K562 treated with DMSO at 1 percent for 4 hours (cell line): ENCODE data around the gene RPS19BP1. TPM values are rescaled to one million over a fixed set of nuclear protein-coding genes. Genes with fewer than 3 reads are reported as not detected.

Source experiments
- total RNA-seq: library from RNA; unstranded; fragments of 300-600 nt; gene quantifications from 2 replicates; pipeline ENCODE4 v1.2.3, GENCODE V29; 2022; ENCODE audit not compliant: insufficient read depth

Gene RPS19BP1, protein sequence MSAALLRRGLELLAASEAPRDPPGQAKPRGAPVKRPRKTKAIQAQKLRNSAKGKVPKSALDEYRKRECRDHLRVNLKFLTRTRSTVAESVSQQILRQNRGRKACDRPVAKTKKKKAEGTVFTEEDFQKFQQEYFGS
- total RNA-seq, result 169 and 192 TPM in 2 replicates

DNA sequence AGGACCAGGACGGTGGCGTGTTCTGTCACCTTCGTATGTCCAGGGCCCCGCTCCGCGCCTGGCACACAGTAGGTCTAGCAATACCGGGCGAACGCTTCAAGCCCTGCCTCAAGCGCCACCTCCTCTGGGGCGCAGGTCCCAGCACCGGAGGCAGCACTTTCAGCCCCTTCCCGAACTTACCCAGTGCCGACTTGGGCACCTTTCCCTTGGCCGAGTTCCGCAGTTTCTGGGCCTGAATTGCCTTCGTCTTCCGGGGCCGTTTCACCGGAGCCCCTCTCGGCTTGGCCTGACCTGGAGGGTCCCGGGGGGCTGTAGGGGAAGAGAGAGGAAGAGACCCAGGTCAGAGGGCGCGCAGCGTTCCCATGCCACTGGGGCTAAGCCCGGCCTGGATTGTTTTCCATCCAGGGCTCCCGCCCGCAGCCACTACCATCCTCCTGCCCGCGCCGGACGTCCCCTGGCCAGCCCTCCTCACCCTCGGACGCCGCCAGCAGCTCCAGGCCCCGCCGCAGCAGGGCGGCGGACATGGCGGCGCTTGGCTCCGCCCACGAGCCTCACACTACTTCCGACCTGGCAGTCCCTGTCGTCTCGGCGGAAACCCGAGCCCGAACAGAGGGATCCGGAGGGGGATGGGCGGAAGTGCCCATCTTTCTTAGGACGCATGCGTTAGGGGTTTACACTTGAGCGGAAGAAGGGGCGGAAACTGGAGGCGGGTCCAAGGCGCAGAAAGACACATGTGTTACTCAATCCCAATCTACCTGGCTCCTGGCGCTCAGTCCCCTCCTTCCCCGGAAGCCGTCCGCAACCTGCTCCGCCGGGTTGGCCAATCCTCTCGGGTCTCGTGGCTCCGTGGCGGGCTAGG lies at the start of gene RPS19BP1:
Gene RPS19BP1 (minus strand): TSS at position 534 of the 859 bp plus-strand sequence. CDS start 10 bp downstream, at position 524.

DNA sequence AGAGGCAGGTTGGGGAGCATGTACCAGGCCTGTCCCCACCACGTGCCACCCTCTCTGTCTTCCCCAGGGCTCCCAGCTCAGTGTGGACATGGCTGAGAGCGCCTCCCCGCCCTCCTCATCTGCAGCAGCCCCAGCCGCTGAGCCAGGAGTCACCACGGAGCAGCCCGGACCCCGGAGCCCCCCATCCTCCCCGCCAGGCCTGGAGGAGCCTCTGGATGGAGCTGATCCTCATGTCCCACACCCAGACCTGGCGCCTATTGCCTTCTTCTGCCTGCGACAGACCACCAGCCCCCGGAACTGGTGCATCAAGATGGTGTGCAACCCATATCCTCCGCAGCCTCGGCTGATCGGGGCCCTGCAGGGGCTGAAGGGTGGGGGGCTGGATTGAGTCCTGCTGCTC lies 38.1 kb upstream of the RPS19BP1 start, which contains the start of gene CACNA1I:
Gene CACNA1I (plus strand): TSS at position 89 of the 400 bp plus-strand sequence. CDS start 0 bp downstream, at position 89.

DNA sequence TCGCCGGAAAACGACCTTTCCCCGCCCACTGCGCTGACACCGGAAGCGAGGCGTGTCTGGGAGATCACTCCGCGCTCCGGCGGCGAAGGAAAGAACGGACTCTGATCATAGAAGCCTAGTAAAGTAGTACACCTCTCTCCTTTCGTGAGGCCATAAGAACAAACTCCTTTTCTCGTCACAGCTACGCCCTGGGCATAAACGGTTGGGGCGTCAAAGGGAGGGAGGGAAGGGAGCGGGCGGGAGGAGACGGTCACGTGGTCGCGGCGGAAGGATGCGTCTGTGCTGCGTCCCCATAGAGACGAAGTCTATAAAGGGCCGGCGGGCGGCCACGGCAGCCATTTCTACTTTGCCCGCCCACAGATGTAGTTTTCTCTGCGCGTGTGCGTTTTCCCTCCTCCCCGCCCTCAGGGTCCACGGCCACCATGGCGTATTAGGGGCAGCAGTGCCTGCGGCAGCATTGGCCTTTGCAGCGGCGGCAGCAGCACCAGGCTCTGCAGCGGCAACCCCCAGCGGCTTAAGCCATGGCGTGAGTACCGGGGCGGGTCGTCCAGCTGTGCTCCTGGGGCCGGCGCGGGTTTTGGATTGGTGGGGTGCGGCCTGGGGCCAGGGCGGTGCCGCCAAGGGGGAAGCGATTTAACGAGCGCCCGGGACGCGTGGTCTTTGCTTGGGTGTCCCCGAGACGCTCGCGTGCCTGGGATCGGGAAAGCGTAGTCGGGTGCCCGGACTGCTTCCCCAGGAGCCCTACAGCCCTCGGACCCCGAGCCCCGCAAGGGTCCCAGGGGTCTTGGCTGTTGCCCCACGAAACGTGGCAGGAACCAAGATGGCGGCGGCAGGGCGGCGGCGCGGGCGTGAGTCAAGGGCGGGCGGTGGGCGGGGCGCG lies 12.1 kb downstream of the RPS19BP1 start, which contains the start of gene ATF4:
Gene ATF4 (plus strand): TSS at position 337 of the 880 bp plus-strand sequence. CDS start 884 bp downstream, outside the sequence.

DNA sequence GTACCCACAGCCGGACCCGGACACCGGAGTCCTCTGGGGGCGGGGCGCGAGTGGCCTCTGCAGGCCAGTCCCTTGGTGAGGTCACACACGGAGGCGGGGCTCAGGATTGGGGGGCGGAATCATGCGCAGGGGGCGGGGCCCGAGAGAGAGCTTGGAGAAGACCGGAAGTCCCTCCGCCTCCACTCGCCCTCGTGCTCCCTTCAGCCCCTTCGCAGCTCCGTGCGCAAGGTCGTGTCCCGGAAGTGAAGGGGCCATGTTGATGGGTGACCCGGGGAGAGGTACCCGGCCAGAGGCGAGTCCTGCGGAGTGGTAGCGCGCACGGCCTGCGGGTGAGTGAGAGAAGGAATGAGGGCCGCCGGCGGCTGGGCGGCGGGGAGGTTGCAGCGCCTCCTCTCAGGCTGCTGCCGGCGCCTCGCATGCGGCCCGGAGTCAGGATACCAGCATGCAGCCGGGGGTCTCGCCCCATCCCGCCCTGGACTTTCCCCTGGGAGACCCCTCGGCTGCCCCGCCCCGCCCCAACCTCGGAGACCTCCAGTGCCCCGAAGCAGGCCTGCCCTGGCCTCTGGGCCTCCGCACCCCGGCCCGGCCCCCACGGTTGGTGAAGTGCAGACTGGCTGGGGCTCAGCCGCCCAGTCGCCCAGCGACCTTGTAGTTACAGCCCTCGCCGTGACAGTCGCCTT lies 30.3 kb downstream of the RPS19BP1 start, which contains the start of gene MIEF1:
Gene MIEF1 (plus strand): TSS at position 182 of the 680 bp plus-strand sequence. CDS start 9,005 bp downstream, outside the sequence.

Other genes starting within 250 kb of the RPS19BP1 start
- gene RPL3, start 213.1 kb downstream of the RPS19BP1 start, total RNA-seq, result 4,477 and 4,574 TPM in 2 replicates
- 20.1 and 29.5 TPM in 2 replicates for gene SYNGR1, start 182.8 kb downstream of the RPS19BP1 start, total RNA-seq
- gene TAB1, start 133.0 kb downstream of the RPS19BP1 start, total RNA-seq, result 14.5 and 16.4 TPM in 2 replicates
- gene MGAT3, start 75.7 kb downstream of the RPS19BP1 start, total RNA-seq, result 4.2 and 6.7 TPM in 2 replicates
- 20.6 and 21.1 TPM in 2 replicates for gene MIEF1, start 30.5 kb downstream of the RPS19BP1 start, total RNA-seq
- gene ATF4, start 12.2 kb downstream of the RPS19BP1 start, total RNA-seq, result 873 and 903 TPM in 2 replicates
- gene CACNA1I, start 38.0 kb upstream of the RPS19BP1 start, total RNA-seq, result 0.89 and 0.97 TPM in 2 replicates